Liver (tissue), 9 donors: ENCODE data around the gene POLE3. TPM values are rescaled to one million over a fixed set of nuclear protein-coding genes. Genes with fewer than 3 reads are reported as not detected.

ENCODE experiments used
- DNase-seq: peaks from one replicate; pipeline ENCODE4 v3.0.0-alpha.2; 2017; ENCODE audit warnings: low spot score
- H3K27ac ChIP-seq, 2 donors: one replicate each; pipeline ENCODE4 v1.7.0; 2013; ENCODE audit warnings: inconsistent platforms in 2 of 2, low read length in 2 of 2, control low read depth in 1 of 2, low read depth in 1 of 2, mild to moderate bottlenecking in 1 of 2
- H3K27me3 ChIP-seq, 4 donors: one replicate each; pipeline versions ENCODE4 v1.6.1 to v1.7.0; 2013; ENCODE audit warnings: low read length in 3 of 4, inconsistent platforms in 1 of 4, mild to moderate bottlenecking in 1 of 4, moderate library complexity in 1 of 4; ENCODE audit not compliant: control insufficient read depth in 4 of 4, insufficient read depth in 4 of 4
- H3K36me3 ChIP-seq, 4 donors: one replicate each; pipeline versions ENCODE4 v1.6.1 to v1.7.0; 2013; ENCODE audit warnings: low read length in 3 of 4, mild to moderate bottlenecking in 3 of 4, low read depth in 1 of 4, moderate library complexity in 1 of 4; ENCODE audit not compliant: control insufficient read depth in 4 of 4, insufficient read depth in 3 of 4
- H3K4me1 ChIP-seq, 4 donors: one replicate each; pipeline versions ENCODE4 v1.6.1 to v1.7.0; 2013; ENCODE audit warnings: low read length in 3 of 4, mild to moderate bottlenecking in 3 of 4, moderate library complexity in 1 of 4; ENCODE audit not compliant: control insufficient read depth in 4 of 4, insufficient read depth in 4 of 4
- H3K4me3 ChIP-seq, 3 donors: one replicate each; pipeline versions ENCODE4 v1.6.1 to v1.7.0; 2013; ENCODE audit warnings: low read length in 3 of 3, control low read depth in 1 of 3, low read depth in 1 of 3, mild to moderate bottlenecking in 1 of 3
- H3K9ac ChIP-seq, 2 donors: one replicate each; pipeline ENCODE4 v1.7.0; 2013; ENCODE audit warnings: low read length in 2 of 2, mild to moderate bottlenecking in 2 of 2, moderate library complexity in 2 of 2, control low read depth in 1 of 2, low read depth in 1 of 2
- H3K9me3 ChIP-seq, 4 donors: one replicate each; pipeline versions ENCODE4 v1.6.1 to v1.7.0; 2013; ENCODE audit warnings: low read length in 3 of 4; ENCODE audit not compliant: control insufficient read depth in 4 of 4
- EGR1 ChIP-seq, 2 donors: IDR thresholded peaks; 2 replicates each; pipeline ENCODE4 v1.6.1; 2016 to 2018; ENCODE audit warnings: antibody characterized with exemption in 2 of 2, low read depth in 2 of 2
- FOXA2 ChIP-seq: IDR thresholded peaks from 2 replicates; pipeline ENCODE4 v1.6.1; 2016; ENCODE audit warnings: antibody characterized with exemption
- GABPA ChIP-seq, 2 donors: IDR thresholded peaks in 1 of 2; conservative IDR thresholded peaks in 1 of 2; 2 replicates each; pipeline ENCODE4 v1.6.1; 2016; ENCODE audit warnings: antibody characterized with exemption in 2 of 2, mild to moderate bottlenecking in 1 of 2, moderate library complexity in 1 of 2
- HNF4A ChIP-seq, 2 donors: conservative IDR thresholded peaks; 2 replicates each; pipeline ENCODE4 v1.6.1; 2016; ENCODE audit warnings: antibody characterized with exemption in 2 of 2, mild to moderate bottlenecking in 2 of 2
- HNF4G ChIP-seq: IDR thresholded peaks from 2 replicates; pipeline ENCODE4 v1.6.1; 2016; ENCODE audit warnings: antibody characterized with exemption
- JUND ChIP-seq, 2 donors: IDR thresholded peaks; 2 replicates each; pipeline ENCODE4 v1.6.1; 2016; ENCODE audit warnings: antibody characterized with exemption in 2 of 2
- MAX ChIP-seq: IDR thresholded peaks from 2 replicates; pipeline ENCODE4 v1.6.1; 2016; ENCODE audit warnings: antibody characterized with exemption
- RAD21 ChIP-seq, 2 donors: IDR thresholded peaks; 2 replicates each; pipeline ENCODE4 v1.6.1; 2016; ENCODE audit warnings: antibody characterized with exemption in 2 of 2, mild to moderate bottlenecking in 2 of 2
- REST ChIP-seq: IDR thresholded peaks from 2 replicates; pipeline ENCODE4 v1.6.1; 2016; ENCODE audit warnings: antibody characterized with exemption, mild to moderate bottlenecking
- SP1 ChIP-seq: IDR thresholded peaks from 2 replicates; pipeline ENCODE4 v1.6.1; 2018; ENCODE audit warnings: antibody characterized with exemption, mild to moderate bottlenecking
- YY1 ChIP-seq: IDR thresholded peaks from 2 replicates; pipeline ENCODE4 v1.6.1; 2016; ENCODE audit warnings: antibody characterized with exemption, mild to moderate bottlenecking
- WGBS: extraction: QIAGEN DNeasy Blood & Tissue Kit; methylation state at CpG from one replicate; pipeline ENCODE4 v1.1.7; 2013; 5-methylcytosine and 5-hydroxymethylcytosine counted together
- polyA plus RNA-seq, 2 donors: library from polyadenylated mRNA; stranded (reverse) in 1 of 2; unstranded in 1 of 2; fragments of 200-250 nt in 1 of 2; fragments of >200 nt in 1 of 2; fragmentation: Nextera tagmentation in 1 of 2; extraction: Ambion mirVana in 1 of 2; gene quantifications; one replicate each; pipeline versions ENCODE4 v1.2.1 to v1.2.3, GENCODE V29; 2013 to 2015
- total RNA-seq, 2 donors: library from RNA; depleted of rRNA; stranded (reverse); fragments of >200 nt; gene quantifications; one replicate each; pipeline ENCODE4 v1.2.3, GENCODE V29; 2014
- TF ChIP-seq, protein P1 (sequence below): IDR thresholded peaks from 2 replicates; pipeline ENCODE4 v1.6.1; 2016; ENCODE audit warnings: antibody characterized with exemption
- TF ChIP-seq, protein P2 (sequence below): IDR thresholded peaks from 2 replicates; pipeline ENCODE4 v1.6.1; 2016; ENCODE audit warnings: antibody characterized with exemption
- donor health status: healthy.
- donor health status: healthy.
- donor health status: healthy.
- donor health status: healthy.
- donor health status: healthy.

Gene POLE3
- total and polyA plus RNA-seq, 4 donors = 15.7 to 27.5 (median 22.8) TPM

GRCh38 chr9:113373256-113373655, 37.2 kb downstream of the POLE3 start (continued):
- no peak for TF ChIP-seq REST
- TF ChIP-seq JUND (IDR thresholded peaks at IDR 0.05) = no peak
- TF ChIP-seq HNF4A (conservative IDR thresholded peaks at IDR 0.05) = no peak
- TF ChIP-seq, protein P1, sequence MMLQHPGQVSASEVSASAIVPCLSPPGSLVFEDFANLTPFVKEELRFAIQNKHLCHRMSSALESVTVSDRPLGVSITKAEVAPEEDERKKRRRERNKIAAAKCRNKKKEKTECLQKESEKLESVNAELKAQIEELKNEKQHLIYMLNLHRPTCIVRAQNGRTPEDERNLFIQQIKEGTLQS = no peak
- TF ChIP-seq FOXA2 = no peak
- TF ChIP-seq, protein P2, sequence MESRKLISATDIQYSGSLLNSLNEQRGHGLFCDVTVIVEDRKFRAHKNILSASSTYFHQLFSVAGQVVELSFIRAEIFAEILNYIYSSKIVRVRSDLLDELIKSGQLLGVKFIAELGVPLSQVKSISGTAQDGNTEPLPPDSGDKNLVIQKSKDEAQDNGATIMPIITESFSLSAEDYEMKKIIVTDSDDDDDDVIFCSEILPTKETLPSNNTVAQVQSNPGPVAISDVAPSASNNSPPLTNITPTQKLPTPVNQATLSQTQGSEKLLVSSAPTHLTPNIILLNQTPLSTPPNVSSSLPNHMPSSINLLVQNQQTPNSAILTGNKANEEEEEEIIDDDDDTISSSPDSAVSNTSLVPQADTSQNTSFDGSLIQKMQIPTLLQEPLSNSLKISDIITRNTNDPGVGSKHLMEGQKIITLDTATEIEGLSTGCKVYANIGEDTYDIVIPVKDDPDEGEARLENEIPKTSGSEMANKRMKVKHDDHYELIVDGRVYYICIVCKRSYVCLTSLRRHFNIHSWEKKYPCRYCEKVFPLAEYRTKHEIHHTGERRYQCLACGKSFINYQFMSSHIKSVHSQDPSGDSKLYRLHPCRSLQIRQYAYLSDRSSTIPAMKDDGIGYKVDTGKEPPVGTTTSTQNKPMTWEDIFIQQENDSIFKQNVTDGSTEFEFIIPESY = no peak

- Histone ChIP-seq H3K36me3 (peaks cover 5 to 17% (median 10%) of the 10 kb centered on the region in 4 donors), H3K27ac (no peak overlapping the region), H3K27me3 (no peaks in the 10 kb centered on the region), H3K4me1 (peaks cover 4 to 66% (median 49%) of the 10 kb centered on the region in 4 donors), H3K4me3 (no peak overlapping the region), H3K9ac (no peak overlapping the region), H3K9me3 (no peaks in the 10 kb centered on the region)
- 78% methylated on average over 5 of the region's 5 CpGs for WGBS
- DNase-seq = no peak
- TF ChIP-seq YY1 (no peak), REST (no peak), FOXA2 (no peak), GABPA (IDR thresholded peaks at IDR 0.05 in 1 of 2, conservative IDR thresholded peaks at IDR 0.05 in 1 of 2) (no peak), MAX (no peak), JUND (IDR thresholded peaks at IDR 0.05) (no peak), HNF4G (no peak), SP1 (no peak), RAD21 (IDR thresholded peaks at IDR 0.05) (no peak), EGR1 (IDR thresholded peaks at IDR 0.05; ENCODE audit: low read depth in 2 of 2) (no peak)
These were observed 38.4 kb downstream of the POLE3 start for GRCh38 chr9:113372059-113372458.
